ENCODE data around the gene GNAI3.

DNA sequence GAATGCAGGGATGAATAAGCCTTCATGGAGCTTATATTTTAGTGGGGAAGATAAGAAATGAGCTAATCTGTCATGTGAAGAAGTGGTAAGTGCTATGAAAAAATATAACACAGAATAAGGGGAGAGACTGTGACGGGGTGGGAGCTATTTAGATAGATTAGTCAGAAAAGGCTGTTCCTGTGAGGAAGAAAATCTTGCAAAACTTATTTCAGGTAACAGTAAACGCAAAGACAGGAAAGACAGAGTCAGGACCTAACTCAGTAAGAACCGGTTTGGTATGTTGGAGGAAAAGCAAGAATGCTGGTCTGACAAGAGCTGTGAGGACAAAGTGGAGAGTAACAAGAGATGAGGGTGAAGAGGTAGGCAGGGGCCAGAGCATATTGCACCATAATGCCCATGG lies 22.0 kb downstream of the GNAI3 start:
- TF ChIP-seq, protein P1, sequence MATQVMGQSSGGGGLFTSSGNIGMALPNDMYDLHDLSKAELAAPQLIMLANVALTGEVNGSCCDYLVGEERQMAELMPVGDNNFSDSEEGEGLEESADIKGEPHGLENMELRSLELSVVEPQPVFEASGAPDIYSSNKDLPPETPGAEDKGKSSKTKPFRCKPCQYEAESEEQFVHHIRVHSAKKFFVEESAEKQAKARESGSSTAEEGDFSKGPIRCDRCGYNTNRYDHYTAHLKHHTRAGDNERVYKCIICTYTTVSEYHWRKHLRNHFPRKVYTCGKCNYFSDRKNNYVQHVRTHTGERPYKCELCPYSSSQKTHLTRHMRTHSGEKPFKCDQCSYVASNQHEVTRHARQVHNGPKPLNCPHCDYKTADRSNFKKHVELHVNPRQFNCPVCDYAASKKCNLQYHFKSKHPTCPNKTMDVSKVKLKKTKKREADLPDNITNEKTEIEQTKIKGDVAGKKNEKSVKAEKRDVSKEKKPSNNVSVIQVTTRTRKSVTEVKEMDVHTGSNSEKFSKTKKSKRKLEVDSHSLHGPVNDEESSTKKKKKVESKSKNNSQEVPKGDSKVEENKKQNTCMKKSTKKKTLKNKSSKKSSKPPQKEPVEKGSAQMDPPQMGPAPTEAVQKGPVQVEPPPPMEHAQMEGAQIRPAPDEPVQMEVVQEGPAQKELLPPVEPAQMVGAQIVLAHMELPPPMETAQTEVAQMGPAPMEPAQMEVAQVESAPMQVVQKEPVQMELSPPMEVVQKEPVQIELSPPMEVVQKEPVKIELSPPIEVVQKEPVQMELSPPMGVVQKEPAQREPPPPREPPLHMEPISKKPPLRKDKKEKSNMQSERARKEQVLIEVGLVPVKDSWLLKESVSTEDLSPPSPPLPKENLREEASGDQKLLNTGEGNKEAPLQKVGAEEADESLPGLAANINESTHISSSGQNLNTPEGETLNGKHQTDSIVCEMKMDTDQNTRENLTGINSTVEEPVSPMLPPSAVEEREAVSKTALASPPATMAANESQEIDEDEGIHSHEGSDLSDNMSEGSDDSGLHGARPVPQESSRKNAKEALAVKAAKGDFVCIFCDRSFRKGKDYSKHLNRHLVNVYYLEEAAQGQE (IDR thresholded peaks at IDR 0.05; ENCODE audit: borderline replicate concordance) = no peak
- TF ChIP-seq, protein P2, sequence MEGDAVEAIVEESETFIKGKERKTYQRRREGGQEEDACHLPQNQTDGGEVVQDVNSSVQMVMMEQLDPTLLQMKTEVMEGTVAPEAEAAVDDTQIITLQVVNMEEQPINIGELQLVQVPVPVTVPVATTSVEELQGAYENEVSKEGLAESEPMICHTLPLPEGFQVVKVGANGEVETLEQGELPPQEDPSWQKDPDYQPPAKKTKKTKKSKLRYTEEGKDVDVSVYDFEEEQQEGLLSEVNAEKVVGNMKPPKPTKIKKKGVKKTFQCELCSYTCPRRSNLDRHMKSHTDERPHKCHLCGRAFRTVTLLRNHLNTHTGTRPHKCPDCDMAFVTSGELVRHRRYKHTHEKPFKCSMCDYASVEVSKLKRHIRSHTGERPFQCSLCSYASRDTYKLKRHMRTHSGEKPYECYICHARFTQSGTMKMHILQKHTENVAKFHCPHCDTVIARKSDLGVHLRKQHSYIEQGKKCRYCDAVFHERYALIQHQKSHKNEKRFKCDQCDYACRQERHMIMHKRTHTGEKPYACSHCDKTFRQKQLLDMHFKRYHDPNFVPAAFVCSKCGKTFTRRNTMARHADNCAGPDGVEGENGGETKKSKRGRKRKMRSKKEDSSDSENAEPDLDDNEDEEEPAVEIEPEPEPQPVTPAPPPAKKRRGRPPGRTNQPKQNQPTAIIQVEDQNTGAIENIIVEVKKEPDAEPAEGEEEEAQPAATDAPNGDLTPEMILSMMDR (IDR thresholded peaks at IDR 0.05; ENCODE audit: poor library complexity, severe bottlenecking) = no peak

Data from neural cell (in vitro differentiated cells).